Measurements from ENCODE around the gene WDR18. TPM values are rescaled to one million over a fixed set of nuclear protein-coding genes. Genes with fewer than 3 reads are reported as not detected.
"Not testable (repeated sequence)": the region's sequence is repeated elsewhere in the genome, so short reads cannot be mapped to it uniquely, and the experiment has no call there.

The WDR18 gene
- total RNA-seq, 6 donors from 2014 or later, result 29.2 to 122 (median 38.6) TPM

DNA sequence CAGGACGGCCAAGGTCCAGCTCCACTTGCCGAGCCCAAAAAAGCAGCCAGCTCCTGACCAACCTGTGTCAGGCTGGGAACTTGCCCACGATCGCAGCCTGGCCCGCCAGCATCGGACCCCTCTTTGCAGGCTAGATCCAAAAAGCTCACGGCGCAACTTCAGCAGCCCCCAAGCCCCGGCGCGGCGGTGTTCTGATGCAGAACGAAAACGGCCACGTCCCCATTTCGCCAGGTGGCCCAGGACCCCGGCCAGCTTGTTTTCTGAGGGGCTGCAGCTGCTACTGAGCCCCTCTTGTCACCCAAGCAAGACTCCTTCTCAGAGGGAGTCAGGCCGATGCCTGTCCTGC lies 35.4 kb downstream of the WDR18 start:
- DNase-seq, result peak in 1 of 2 donors; percentile 84
- H3K36me3 ChIP-seq, result peaks cover 0 to 6% (median 2%) of the 10 kb centered on the region in 4 donors
- no CpG with 5 or more reads among the region's 18 CpGs for WGBS, 2 donors
- no peaks in the 10 kb centered on the region for H3K9me3 ChIP-seq
- H3K4me3 ChIP-seq, result peak overlapping the region; percentile 78 to 99 (median 97)
- peak overlapping the region; percentile 29 to 96 (median 94) for H3K27ac ChIP-seq
- no peak for ATAC-seq (ENCODE audit: low FRiP score in 2 of 2)
- H3K27me3 ChIP-seq, result no peaks in the 10 kb centered on the region
- H3K4me1 ChIP-seq, result peaks cover 58 to 72% (median 65%) of the 10 kb centered on the region in 4 donors
- TF ChIP-seq, protein P1, sequence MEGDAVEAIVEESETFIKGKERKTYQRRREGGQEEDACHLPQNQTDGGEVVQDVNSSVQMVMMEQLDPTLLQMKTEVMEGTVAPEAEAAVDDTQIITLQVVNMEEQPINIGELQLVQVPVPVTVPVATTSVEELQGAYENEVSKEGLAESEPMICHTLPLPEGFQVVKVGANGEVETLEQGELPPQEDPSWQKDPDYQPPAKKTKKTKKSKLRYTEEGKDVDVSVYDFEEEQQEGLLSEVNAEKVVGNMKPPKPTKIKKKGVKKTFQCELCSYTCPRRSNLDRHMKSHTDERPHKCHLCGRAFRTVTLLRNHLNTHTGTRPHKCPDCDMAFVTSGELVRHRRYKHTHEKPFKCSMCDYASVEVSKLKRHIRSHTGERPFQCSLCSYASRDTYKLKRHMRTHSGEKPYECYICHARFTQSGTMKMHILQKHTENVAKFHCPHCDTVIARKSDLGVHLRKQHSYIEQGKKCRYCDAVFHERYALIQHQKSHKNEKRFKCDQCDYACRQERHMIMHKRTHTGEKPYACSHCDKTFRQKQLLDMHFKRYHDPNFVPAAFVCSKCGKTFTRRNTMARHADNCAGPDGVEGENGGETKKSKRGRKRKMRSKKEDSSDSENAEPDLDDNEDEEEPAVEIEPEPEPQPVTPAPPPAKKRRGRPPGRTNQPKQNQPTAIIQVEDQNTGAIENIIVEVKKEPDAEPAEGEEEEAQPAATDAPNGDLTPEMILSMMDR (IDR thresholded peaks at IDR 0.05), result no peak
- TF ChIP-seq EP300 (IDR thresholded peaks at IDR 0.05), result no peak
- no peak for TF ChIP-seq POLR2AphosphoS5 (IDR thresholded peaks at IDR 0.05)
- TF ChIP-seq POLR2A (IDR thresholded peaks at IDR 0.05), result no peak

DNA sequence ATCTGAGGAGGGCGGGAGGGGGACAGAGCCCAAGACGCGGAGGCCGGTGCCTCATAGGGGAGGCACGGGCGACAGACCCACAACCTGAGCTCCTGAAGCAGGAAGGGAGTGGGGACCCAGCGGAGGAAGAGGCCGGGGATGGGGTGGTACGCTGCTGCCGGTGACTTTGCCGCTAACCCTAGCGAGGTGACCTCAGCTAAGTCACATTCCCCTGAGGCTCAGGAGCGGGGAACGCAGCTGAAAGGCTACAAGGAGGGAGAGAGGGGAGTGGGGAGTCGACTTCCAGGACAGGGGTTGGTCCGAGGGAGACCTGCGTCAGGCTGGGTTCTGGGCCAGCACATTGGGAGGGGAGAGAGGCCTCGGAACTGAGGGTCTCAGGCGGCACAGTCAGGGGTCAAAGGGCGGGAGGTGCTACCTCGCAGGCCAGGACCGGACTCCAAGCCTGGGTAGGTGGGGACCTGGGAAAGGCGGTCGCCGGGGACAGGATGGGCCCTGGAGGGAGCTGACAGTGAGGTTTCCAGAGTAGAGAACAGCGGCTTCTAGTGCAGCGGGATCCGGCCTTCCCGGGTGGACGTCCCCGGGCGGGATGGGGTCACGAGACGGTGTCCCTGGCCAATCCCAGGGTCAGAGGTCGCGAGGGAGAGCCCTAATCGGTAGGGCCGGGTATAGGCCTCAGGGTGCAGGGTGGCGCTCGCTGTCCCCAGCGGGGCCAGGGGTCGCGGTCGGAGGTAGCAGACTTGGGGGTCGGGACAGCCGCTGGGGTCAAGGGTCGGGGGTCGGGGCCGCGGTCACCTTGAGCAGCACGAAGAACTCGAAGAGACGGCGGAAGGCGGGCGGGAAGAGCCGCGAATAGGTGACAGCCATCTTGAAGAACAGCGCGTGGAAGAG lies 36.1 kb downstream of the WDR18 start:
- Histone ChIP-seq H3K36me3 (no peaks in the 10 kb centered on the region), H3K27me3 (no peaks in the 10 kb centered on the region), H3K4me1 (peaks cover 58 to 66% (median 64%) of the 10 kb centered on the region in 4 donors), H3K27ac (peak overlapping the region; percentile 94 to 96 (median 94)), H3K9me3 (no peaks in the 10 kb centered on the region), H3K4me3 (peak overlapping the region; percentile 78 to 99 (median 97))
- ATAC-seq (ENCODE audit: low FRiP score in 2 of 2) (no peak), DNase-seq (peak in 1 of 2 donors; percentile 91)
- TF ChIP-seq EP300 (IDR thresholded peaks at IDR 0.05) (no peak), POLR2A (IDR thresholded peaks at IDR 0.05) (no peak), POLR2AphosphoS5 (IDR thresholded peaks at IDR 0.05) (no peak)
- TF ChIP-seq, protein P1 (IDR thresholded peaks at IDR 0.05), result no peak
- WGBS, 2 donors, result 0 to 3% methylated on average over 44 to 50 of the region's 60 CpGs

DNA sequence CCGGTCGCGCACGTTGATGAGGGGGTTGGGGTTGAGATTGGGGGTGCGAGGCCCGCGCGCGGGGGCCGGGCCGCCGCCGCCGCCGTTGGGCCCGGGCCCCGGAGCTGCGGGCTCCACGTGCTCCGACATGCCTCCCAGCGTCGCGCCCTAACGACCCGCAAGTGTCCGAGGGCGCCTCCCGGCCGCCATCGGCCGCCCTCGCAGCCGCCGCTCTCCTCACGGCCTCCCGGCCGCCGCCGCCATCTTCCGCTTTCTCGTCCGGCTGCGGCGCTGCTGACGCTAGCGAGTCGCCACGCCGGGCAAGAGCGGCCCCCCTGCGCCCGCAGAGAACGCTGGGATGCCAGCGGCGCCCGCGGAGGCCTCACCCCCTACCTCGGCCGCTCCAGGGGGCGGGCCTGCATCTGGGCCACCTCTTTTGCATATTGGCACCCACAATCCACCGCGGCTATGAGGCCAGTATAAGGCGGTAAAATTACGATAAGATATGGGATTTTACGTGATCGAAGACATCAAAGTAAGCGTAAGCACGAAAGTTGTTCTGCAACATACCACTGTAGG lies 36.8 kb downstream of the WDR18 start, which contains the start of gene TMEM259:
TMEM259 (minus strand) TSS at position 256 of the 558 bp plus-strand sequence; CDS start at position 129, 127 bp downstream.
- whole genome bisulfite sequencing, 2 donors, result 0 to 2% methylated on average over 11 to 32 of the region's 68 CpGs
- Histone ChIP-seq H3K9me3 (no peaks in the 10 kb centered on the region), H3K27ac (peak within 1 kb of the TSS; percentile 94 to 96 (median 94)), H3K4me1 (peaks cover 59 to 63% (median 60%) of the 10 kb centered on the region in 4 donors), H3K36me3 (no peaks in the 10 kb centered on the region), H3K4me3 (peak within 1 kb of the TSS; percentile 78 to 99 (median 97)), H3K27me3 (no peaks in the 10 kb centered on the region)
- ATAC-seq (ENCODE audit: low FRiP score in 2 of 2) (peak; percentile 95 to 96), DNase-seq (peak; percentile 98 to 99)
- peak in 1 of 2 donors; percentile 81 for TF ChIP-seq POLR2AphosphoS5 (IDR thresholded peaks at IDR 0.05)
- TF ChIP-seq, protein P1 (IDR thresholded peaks at IDR 0.05), result no peak
- peak in 3 of 4 donors; percentile 52 to 86 (median 62) for TF ChIP-seq POLR2A (IDR thresholded peaks at IDR 0.05)
- peak in 1 of 4 donors; percentile 42 for TF ChIP-seq EP300 (IDR thresholded peaks at IDR 0.05)

DNA sequence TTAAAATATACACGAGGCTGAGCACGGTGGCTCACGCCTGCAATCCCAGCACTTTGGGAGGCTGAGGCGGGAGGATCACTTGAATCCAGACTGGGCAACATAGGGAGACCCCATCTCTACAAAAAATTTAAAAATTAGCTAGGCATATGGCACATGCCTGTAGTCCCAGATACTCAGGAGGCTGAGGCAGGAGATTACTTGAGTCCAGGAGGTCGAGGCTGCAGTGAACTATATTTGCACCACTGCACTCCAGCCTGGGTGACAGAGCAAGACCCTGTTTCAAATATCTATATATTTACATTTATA lies 39.7 kb downstream of the WDR18 start:
- Histone ChIP-seq H3K4me1 (peaks cover 44 to 62% (median 51%) of the 10 kb centered on the region in 4 donors), H3K27ac (peak overlapping the region in 2 of 4 donors; percentile 94 to 96)
- H3K36me3 ChIP-seq; H3K4me3 ChIP-seq; DNase-seq; H3K27me3 ChIP-seq; ATAC-seq (ENCODE audit: low FRiP score in 2 of 2); H3K9me3 ChIP-seq: not testable (repeated sequence)
- 81 to 87% methylated on average over 5 of the region's 5 CpGs for WGBS, 2 donors

DNA sequence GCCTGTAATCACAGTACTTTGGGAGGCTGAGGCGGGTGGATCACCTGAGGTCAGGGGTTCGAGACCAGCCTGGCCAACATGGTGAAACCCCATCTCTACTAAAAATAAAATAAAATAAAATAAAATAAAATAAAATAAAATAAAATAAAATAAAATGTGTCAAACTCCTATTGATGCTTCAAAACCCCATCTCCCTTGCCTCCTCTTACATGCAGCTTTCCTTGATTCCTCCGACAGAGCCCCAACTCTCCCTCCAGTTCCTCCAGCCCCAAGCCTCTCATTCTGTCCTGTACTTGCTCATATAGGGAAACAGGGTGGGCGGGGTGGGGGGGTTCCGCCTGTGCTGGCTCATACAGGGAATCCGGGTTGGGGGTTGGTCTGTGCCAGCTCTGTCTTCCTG lies 40.9 kb downstream of the WDR18 start:
- not testable (repeated sequence) for H3K9me3 ChIP-seq; ATAC-seq (ENCODE audit: low FRiP score in 2 of 2); DNase-seq; H3K27ac ChIP-seq; H3K27me3 ChIP-seq; H3K4me3 ChIP-seq; H3K36me3 ChIP-seq
- WGBS, 2 donors, result 77 to 79% methylated on average over 4 to 6 of the region's 6 CpGs
- H3K4me1 ChIP-seq, result peaks cover 40 to 61% (median 48%) of the 10 kb centered on the region in 4 donors

Measured in upper lobe of left lung (tissue), 6 donors.